Neural progenitor cell (in vitro differentiated cells): ENCODE data around the gene TCEANC2. TPM values are rescaled to one million over a fixed set of nuclear protein-coding genes. Genes with fewer than 3 reads are reported as not detected.
A peak's percentile ranks its signal among the peaks of the same experiment; 100 is the strongest.

Source experiments
- DNase-seq: peaks from one replicate; pipeline ENCODE4 v3.0.0-alpha.2; 2016; ENCODE audit warnings: low spot score
- H2AFZ ChIP-seq: fragments of 200-600 bp; sonication (generic); replicated peaks from 2 replicates; pipeline ENCODE4 v1.6.1; 2016; ENCODE audit warnings: antibody characterized with exemption
- H3F3A ChIP-seq: fragments of 200-600 bp; sonication (generic); 2 replicates; pipeline ENCODE4 v1.6.1; 2016; ENCODE audit warnings: antibody characterized with exemption, low read depth
- H3K27ac ChIP-seq: fragments of 200-600 bp; sonication (generic); 2 replicates; pipeline ENCODE4 v1.5.1; 2016; ENCODE audit warnings: mild to moderate bottlenecking
- H3K27me3 ChIP-seq: fragments of 200-600 bp; sonication (generic); 2 replicates; pipeline ENCODE4 v1.6.1; 2016; ENCODE audit warnings: mild to moderate bottlenecking, moderate library complexity
- H3K36me3 ChIP-seq: fragments of 200-600 bp; sonication (generic); 2 replicates; pipeline ENCODE4 v1.5.1; 2016
- H3K4me1 ChIP-seq: fragments of 200-600 bp; sonication (generic); 2 replicates; pipeline ENCODE4 v1.6.1; 2016; ENCODE audit warnings: mixed run types
- H3K4me2 ChIP-seq: fragments of 200-600 bp; sonication (generic); 2 replicates; pipeline ENCODE4 v1.6.1; 2016
- H3K4me3 ChIP-seq: fragments of 200-600 bp; sonication (generic); 2 replicates; pipeline ENCODE4 v1.5.1; 2016
- H3K79me2 ChIP-seq: fragments of 200-600 bp; sonication (generic); 2 replicates; pipeline ENCODE4 v1.6.1; 2016; ENCODE audit warnings: low read depth
- H3K9ac ChIP-seq: fragments of 200-600 bp; sonication (generic); 2 replicates; pipeline ENCODE4 v1.6.1; 2016
- H3K9me3 ChIP-seq: fragments of 200-600 bp; sonication (generic); 2 replicates; pipeline ENCODE4 v1.5.1; 2016; ENCODE audit warnings: low read depth
- H4K20me1 ChIP-seq: fragments of 200-600 bp; sonication (generic); 2 replicates; pipeline ENCODE4 v1.6.1; 2016; ENCODE audit warnings: low read depth
- H3K27ac Mint-ChIP-seq: 3 replicates; pipeline ENCODE4 v1.8.0; 2021; ENCODE audit warnings: mixed read lengths
- H3K27me3 Mint-ChIP-seq: 2 replicates; pipeline ENCODE4 v1.8.0; 2022; ENCODE audit warnings: low read depth, mild to moderate bottlenecking, inconsistent platforms, moderate library complexity, mixed read lengths; ENCODE audit not compliant: insufficient read depth
- H3K36me3 Mint-ChIP-seq: 3 replicates; pipeline ENCODE4 v1.8.0; 2021; ENCODE audit warnings: mixed read lengths
- H3K4me1 Mint-ChIP-seq: 3 replicates; pipeline ENCODE4 v1.8.0; 2021; ENCODE audit warnings: mixed read lengths
- H3K4me3 Mint-ChIP-seq: 3 replicates; pipeline ENCODE4 v1.8.0; 2021; ENCODE audit warnings: mild to moderate bottlenecking, moderate library complexity, mixed read lengths
- H3K9me3 Mint-ChIP-seq: 3 replicates; pipeline ENCODE4 v1.8.0; 2020; ENCODE audit warnings: mixed read lengths
- CTCF ChIP-seq: fragments of 200-600 bp; sonication (generic); IDR thresholded peaks from 2 replicates; pipeline ENCODE4 v1.5.1; 2017; ENCODE audit warnings: antibody characterized with exemption, mild to moderate bottlenecking
- EZH2 ChIP-seq: fragments of 200-600 bp; sonication (generic); IDR thresholded peaks from 2 replicates; pipeline ENCODE4 v1.6.1; 2017; ENCODE audit warnings: antibody characterized with exemption, mild to moderate bottlenecking, moderate library complexity
- EZH2phosphoT487 ChIP-seq: fragments of 200-600 bp; sonication (generic); IDR thresholded peaks from 2 replicates; pipeline ENCODE4 v1.6.1; 2017; ENCODE audit warnings: antibody characterized with exemption
- total RNA-seq: library from RNA; depleted of rRNA; stranded (reverse); fragments of >200 nt; gene quantifications from 2 replicates; pipeline ENCODE4 v1.2.3, GENCODE V29; 2015; ENCODE audit warnings: low replicate concordance

The TCEANC2 gene
- total RNA-seq, 1 donor from 2014 or later: 11.6 TPM

DNA sequence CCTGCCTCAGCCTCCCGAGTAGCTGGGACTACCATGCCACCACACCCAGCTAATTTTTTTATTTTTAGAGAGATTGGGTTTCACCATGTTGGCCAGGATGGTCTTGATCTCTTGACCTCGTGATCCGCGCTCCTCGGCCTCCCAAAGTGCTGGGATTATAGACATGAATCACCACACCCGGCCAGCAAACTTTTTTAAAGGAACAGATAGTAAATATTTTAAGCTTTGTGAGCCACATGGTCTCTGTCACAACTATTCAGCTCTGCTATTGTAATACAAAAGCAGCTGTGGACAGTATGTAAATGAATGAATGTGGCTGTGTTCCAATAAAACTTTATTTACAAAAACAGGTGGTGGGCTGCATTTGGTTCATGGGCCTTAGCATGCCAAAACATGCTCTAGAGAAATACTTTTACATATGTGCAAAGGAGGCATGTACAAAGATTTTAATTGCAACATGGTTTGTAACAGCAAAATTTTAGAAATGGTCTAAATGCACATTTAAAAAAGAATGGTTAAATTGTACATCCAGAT, 52.4 kb downstream of the TCEANC2 start:
- no peak for TF ChIP-seq CTCF
- no peak for TF ChIP-seq EZH2
- peaks cover 3% of the 10 kb centered on the region for H3K4me1 Mint-ChIP-seq
- no peaks in the 10 kb centered on the region for H3K9me3 Mint-ChIP-seq
- Histone ChIP-seq H4K20me1 (no peaks in the 10 kb centered on the region), H3K4me1 (no peaks in the 10 kb centered on the region), H3K27me3 (no peaks in the 10 kb centered on the region), H3K9me3 (no peaks in the 10 kb centered on the region), H3K27ac (no peak overlapping the region), H3K79me2 (no peaks in the 10 kb centered on the region), H3K4me3 (no peak overlapping the region), H3F3A (no peaks in the 10 kb centered on the region), H3K4me2 (no peak overlapping the region), H3K36me3 (no peaks in the 10 kb centered on the region), H3K9ac (no peak overlapping the region), H2AFZ (no peak overlapping the region)
- H3K36me3 Mint-ChIP-seq: no peaks in the 10 kb centered on the region
- no peak overlapping the region for H3K4me3 Mint-ChIP-seq
- no peak for DNase-seq
- no peak overlapping the region for H3K27ac Mint-ChIP-seq
- peaks cover 6% of the 10 kb centered on the region for H3K27me3 Mint-ChIP-seq

GRCh38 chr1:54107131-54107530, 53.7 kb downstream of the TCEANC2 start:
- H3K36me3 ChIP-seq: no peaks in the 10 kb centered on the region
- TF ChIP-seq CTCF: no peak
- TF ChIP-seq EZH2: no peak
- no peak for TF ChIP-seq EZH2phosphoT487
- no peaks in the 10 kb centered on the region for H3K9me3 ChIP-seq
- H3K4me2 ChIP-seq: no peak overlapping the region
- H3K9ac ChIP-seq: no peak overlapping the region
- H3K4me3 Mint-ChIP-seq: no peak overlapping the region
- no peaks in the 10 kb centered on the region for H3K36me3 Mint-ChIP-seq
- H3K27me3 ChIP-seq: no peaks in the 10 kb centered on the region
- no peaks in the 10 kb centered on the region for H3K9me3 Mint-ChIP-seq
- H3K4me1 ChIP-seq: no peaks in the 10 kb centered on the region
- DNase-seq: peak; percentile 51
- no peaks in the 10 kb centered on the region for H3F3A ChIP-seq
- no peak overlapping the region for H2AFZ ChIP-seq
- no peak overlapping the region for H3K27ac Mint-ChIP-seq
- no peak overlapping the region for H3K4me3 ChIP-seq
- H3K27me3 Mint-ChIP-seq: peaks cover 6% of the 10 kb centered on the region
- peaks cover 10% of the 10 kb centered on the region for H3K4me1 Mint-ChIP-seq
- no peaks in the 10 kb centered on the region for H4K20me1 ChIP-seq
- no peak overlapping the region for H3K27ac ChIP-seq
- H3K79me2 ChIP-seq: no peaks in the 10 kb centered on the region

DNA sequence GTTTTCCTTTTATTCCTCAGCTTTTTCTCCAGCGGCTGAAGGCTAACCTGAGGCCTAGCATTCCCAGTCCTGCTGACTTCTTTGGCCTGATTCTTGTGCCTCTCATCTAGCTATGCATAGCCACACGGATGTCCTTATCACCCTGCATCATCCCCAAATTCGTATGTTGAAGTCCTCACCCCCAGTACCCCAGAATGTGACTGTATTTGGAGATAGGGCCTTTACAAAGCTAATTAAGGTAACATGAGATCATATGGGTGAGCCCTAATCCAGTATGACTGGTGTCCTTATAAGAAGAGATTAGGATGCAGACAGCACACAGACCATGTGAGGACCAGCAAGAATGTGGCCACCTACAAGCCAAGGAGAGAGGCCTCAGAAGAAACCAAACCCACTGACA, 54.7 kb downstream of the TCEANC2 start:
- no peaks in the 10 kb centered on the region for H3K36me3 ChIP-seq
- Mint-ChIP-seq H3K36me3 (no peaks in the 10 kb centered on the region), H3K9me3 (no peaks in the 10 kb centered on the region), H3K27ac (no peak overlapping the region), H3K4me3 (no peak overlapping the region), H3K27me3 (peaks cover 6% of the 10 kb centered on the region), H3K4me1 (peaks cover 13% of the 10 kb centered on the region)
- no peak for DNase-seq
- H3K9ac ChIP-seq: no peak overlapping the region
- H3K27me3 ChIP-seq: no peaks in the 10 kb centered on the region
- H3K4me1 ChIP-seq: no peaks in the 10 kb centered on the region
- H3F3A ChIP-seq: no peaks in the 10 kb centered on the region
- H3K27ac ChIP-seq: no peak overlapping the region
- H2AFZ ChIP-seq: no peak overlapping the region
- no peaks in the 10 kb centered on the region for H4K20me1 ChIP-seq
- no peak overlapping the region for H3K4me3 ChIP-seq
- no peaks in the 10 kb centered on the region for H3K9me3 ChIP-seq
- TF ChIP-seq EZH2 (no peak), CTCF (no peak), EZH2phosphoT487 (no peak)
- H3K79me2 ChIP-seq: no peaks in the 10 kb centered on the region
- no peak overlapping the region for H3K4me2 ChIP-seq
